GM12892 (cell line): Measurements from ENCODE around the gene SMARCE1.

Source experiments
- POLR2A ChIP-seq: IDR thresholded peaks from 2 replicates; pipeline ENCODE4 v1.6.1; 2011; ENCODE audit warnings: low read depth, low read length, control low read depth
- TAF1 ChIP-seq: IDR thresholded peaks from 2 replicates; pipeline ENCODE4 v1.6.1; 2011; ENCODE audit warnings: low read depth, mild to moderate bottlenecking, control low read depth, low read length, borderline replicate concordance

DNA sequence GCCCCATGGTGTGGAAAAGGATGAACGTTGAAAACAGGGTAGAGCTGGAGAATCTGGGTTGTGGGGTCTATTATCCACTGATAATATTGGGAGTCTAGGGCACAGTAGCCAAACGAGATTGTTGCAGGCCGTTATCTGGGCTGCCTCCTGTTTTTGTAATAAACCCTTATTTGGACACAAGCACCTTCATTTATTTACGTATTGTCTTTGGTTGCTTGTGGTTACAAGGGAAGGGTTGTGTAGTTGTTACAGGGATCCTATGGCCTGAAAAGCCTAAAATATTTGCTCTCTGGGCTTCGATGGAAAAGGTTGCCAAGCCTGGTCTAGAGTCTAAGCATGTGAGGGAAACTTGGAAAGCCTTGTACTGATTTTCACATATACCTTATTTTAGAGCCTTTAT, 4.3 kb upstream of the SMARCE1 start:
- TF ChIP-seq TAF1 (no peak), POLR2A (no peak)
